GM20431 (cell line): ENCODE measurements around the gene CBX8.

Source experiments
- in situ Hi-C: fragments of 300-500 bp; cut with MseI, MboI; formaldehyde crosslinking; loops from one replicate; pipeline ENCODE4 v1.15.0; 2020; ENCODE audit warnings: low sequenced_read_pairs; ENCODE audit not compliant: unreplicated experiment

The CBX8 gene

GRCh38 chr17:79796444-79796762 is 474 bp downstream of the CBX8 start:
- in situ Hi-C loops, result loop anchor here (25.0 kb wide), 1 partner anchor 191 kb away; no protein-coding TSS in a partner anchor

GRCh38 chr17:79795795-79796443 is 958 bp downstream of the CBX8 start:
- in situ Hi-C loops, result loop anchor here (25.0 kb wide), 1 partner anchor 191 kb away; no protein-coding TSS in a partner anchor

- in situ Hi-C loops, result loop anchor here (25.0 kb wide), 1 partner anchor 192 kb away; no protein-coding TSS in a partner anchor
These were observed 2.0 kb downstream of the CBX8 start for GRCh38 chr17:79794659-79795511.

- in situ Hi-C loops, result loop anchor here (25.0 kb wide), 1 partner anchor 193 kb away; no protein-coding TSS in a partner anchor
These were observed 3.0 kb downstream of the CBX8 start for GRCh38 chr17:79793924-79794304.

- in situ Hi-C loops, result loop anchor here (25.0 kb wide), 1 partner anchor 194 kb away; no protein-coding TSS in a partner anchor
These were observed 3.6 kb downstream of the CBX8 start for GRCh38 chr17:79792984-79793923.

GRCh38 chr17:79792341-79792871 is 4.5 kb downstream of the CBX8 start:
- in situ Hi-C loops, result loop anchor here (25.0 kb wide), 1 partner anchor 195 kb away; no protein-coding TSS in a partner anchor

GRCh38 chr17:79791735-79792161 is 5.1 kb downstream of the CBX8 start:
- in situ Hi-C loops, result loop anchor here (25.0 kb wide), 1 partner anchor 196 kb away; no protein-coding TSS in a partner anchor

GRCh38 chr17:79790805-79791734 is 5.8 kb downstream of the CBX8 start:
- in situ Hi-C loops, result loop anchor here (25.0 kb wide), 1 partner anchor 196 kb away; no protein-coding TSS in a partner anchor

GRCh38 chr17:79789943-79790804 is 6.7 kb downstream of the CBX8 start:
- in situ Hi-C loops, result loop anchor here (25.0 kb wide), 1 partner anchor 197 kb away; no protein-coding TSS in a partner anchor

GRCh38 chr17:79788989-79789942 is 7.6 kb downstream of the CBX8 start:
- in situ Hi-C loops, result loop anchor here (25.0 kb wide), 1 partner anchor 198 kb away; no protein-coding TSS in a partner anchor

- in situ Hi-C loops, result loop anchor here (25.0 kb wide), 1 partner anchor 199 kb away; no protein-coding TSS in a partner anchor
These were observed 8.4 kb downstream of the CBX8 start for GRCh38 chr17:79788455-79788854.

- in situ Hi-C loops, result loop anchor here (25.0 kb wide), 1 partner anchor 200 kb away; no protein-coding TSS in a partner anchor
These were observed 9.8 kb downstream of the CBX8 start for GRCh38 chr17:79786930-79787643.

GRCh38 chr17:79785900-79786810 is 10.7 kb downstream of the CBX8 start:
- in situ Hi-C loops, result loop anchor here (25.0 kb wide), 1 partner anchor 201 kb away; no protein-coding TSS in a partner anchor
